ENCODE data around the gene NINJ2.

DNA sequence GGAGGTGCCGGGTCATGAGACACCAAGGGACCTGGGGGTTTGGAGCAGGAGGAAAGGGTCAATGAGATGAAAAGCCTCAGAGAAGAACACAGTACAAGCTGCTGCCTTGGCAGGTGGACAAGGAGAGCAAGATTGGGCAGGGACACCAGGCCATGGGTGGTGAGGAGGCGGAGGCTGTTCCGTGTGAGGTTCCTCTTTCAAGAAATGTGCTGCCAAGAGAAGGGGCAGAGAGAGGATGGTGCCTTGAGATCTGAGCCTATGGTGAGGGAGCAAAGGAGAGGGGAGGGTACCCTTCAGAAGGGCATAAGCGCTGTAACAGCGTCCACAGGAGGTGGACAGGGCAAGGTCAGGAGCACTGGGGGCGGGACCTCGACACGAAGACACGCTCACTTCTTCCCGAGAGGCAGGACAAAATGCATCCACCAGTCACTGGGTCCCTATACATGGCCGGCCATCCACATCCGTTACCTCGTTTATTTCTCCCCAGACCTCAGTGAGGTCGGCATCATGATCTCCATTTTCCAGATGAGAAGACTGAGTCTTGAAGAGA is 103.3 kb downstream of the NINJ2 start:
- TF ChIP-seq, protein P1, sequence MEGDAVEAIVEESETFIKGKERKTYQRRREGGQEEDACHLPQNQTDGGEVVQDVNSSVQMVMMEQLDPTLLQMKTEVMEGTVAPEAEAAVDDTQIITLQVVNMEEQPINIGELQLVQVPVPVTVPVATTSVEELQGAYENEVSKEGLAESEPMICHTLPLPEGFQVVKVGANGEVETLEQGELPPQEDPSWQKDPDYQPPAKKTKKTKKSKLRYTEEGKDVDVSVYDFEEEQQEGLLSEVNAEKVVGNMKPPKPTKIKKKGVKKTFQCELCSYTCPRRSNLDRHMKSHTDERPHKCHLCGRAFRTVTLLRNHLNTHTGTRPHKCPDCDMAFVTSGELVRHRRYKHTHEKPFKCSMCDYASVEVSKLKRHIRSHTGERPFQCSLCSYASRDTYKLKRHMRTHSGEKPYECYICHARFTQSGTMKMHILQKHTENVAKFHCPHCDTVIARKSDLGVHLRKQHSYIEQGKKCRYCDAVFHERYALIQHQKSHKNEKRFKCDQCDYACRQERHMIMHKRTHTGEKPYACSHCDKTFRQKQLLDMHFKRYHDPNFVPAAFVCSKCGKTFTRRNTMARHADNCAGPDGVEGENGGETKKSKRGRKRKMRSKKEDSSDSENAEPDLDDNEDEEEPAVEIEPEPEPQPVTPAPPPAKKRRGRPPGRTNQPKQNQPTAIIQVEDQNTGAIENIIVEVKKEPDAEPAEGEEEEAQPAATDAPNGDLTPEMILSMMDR (IDR thresholded peaks at IDR 0.05), result no peak
- TF ChIP-seq POLR2A (IDR thresholded peaks at IDR 0.05), result no peak

Measured in body of pancreas (tissue), 4 donors.